ENCODE measurements around the gene CD2. TPM values are rescaled to one million over a fixed set of nuclear protein-coding genes. Genes with fewer than 3 reads are reported as not detected.

CD2 gene
- total RNA-seq, 1 donor from 2014 or later, result not detected

DNA sequence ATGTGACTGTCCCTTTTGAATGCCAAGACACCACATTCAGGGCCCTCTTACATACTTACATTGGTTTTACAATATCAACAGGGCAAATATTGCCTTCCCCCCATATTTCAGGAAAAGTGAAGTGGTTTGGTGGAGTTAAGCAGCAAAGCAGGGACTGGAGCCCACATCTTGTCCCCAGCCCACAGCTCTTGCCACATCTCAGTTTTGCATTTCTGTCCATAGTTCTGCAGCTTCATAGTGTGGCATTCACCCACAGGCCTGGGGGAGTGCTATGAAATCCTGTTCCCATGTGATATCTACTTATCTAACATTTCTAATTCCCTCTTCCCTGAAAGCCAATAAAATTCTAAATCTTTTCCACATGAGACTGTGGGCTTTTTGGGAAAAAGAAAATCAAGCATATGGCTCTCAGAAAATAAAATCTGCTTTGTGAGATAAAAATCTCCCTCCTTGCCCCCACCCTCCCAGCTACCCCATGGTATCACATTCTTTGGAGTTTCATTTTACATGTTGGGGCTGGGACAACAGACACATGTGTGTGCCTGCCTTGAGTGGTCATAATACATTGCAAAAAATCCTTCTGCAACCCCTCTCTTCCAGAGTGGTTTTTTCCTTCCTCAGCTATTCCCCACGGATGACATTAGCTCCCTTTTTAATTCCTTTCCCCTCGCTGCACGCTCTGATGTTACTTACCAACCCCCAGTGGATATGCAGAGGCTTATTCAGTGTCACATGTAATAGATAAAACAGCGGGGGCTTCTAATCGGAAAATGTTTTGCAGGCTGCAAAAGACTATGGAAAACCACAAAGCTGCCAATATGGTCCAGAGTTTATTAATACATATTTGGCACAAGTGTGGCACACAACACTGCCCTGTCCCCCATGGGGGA, 20.5 kb upstream of the CD2 start:
- Histone ChIP-seq H3K36me3 (no peaks in the 10 kb centered on the region), H3K9me3 (no peaks in the 10 kb centered on the region), H3K4me1 (no peaks in the 10 kb centered on the region), H3K27me3 (no peaks in the 10 kb centered on the region), H3K4me3 (no peak overlapping the region), H3K27ac (no peak overlapping the region)
- no peak for DNase-seq (ENCODE audit: low spot score in 2 of 2)
- intact Hi-C loops (cut with DNase I), result no loop called here
- TF ChIP-seq, protein P1, sequence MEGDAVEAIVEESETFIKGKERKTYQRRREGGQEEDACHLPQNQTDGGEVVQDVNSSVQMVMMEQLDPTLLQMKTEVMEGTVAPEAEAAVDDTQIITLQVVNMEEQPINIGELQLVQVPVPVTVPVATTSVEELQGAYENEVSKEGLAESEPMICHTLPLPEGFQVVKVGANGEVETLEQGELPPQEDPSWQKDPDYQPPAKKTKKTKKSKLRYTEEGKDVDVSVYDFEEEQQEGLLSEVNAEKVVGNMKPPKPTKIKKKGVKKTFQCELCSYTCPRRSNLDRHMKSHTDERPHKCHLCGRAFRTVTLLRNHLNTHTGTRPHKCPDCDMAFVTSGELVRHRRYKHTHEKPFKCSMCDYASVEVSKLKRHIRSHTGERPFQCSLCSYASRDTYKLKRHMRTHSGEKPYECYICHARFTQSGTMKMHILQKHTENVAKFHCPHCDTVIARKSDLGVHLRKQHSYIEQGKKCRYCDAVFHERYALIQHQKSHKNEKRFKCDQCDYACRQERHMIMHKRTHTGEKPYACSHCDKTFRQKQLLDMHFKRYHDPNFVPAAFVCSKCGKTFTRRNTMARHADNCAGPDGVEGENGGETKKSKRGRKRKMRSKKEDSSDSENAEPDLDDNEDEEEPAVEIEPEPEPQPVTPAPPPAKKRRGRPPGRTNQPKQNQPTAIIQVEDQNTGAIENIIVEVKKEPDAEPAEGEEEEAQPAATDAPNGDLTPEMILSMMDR (IDR thresholded peaks at IDR 0.05), result no peak

DNA sequence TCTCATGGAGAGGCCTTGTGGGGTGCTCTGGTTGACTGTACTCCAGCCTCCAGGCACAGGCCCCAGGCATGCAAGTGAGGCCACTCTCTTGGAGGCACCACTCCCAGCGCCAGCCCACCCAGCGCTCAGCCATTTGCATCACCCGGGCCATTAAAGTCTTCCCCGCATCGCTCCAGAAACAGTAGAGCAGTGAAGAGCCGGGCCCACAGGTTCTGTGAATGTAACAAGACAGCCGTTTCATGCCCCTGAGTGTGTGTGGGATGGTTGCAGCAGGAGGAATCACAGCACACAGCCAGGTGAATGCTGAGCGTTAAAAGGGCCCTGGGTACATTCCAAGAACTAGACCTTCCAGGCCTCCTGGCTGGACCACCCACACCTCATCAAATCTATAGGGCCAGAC, 19.0 kb upstream of the CD2 start:
- intact Hi-C loops (cut with DNase I), result no loop called here
- no peak for DNase-seq (ENCODE audit: low spot score in 2 of 2)
- TF ChIP-seq, protein P1 (IDR thresholded peaks at IDR 0.05), result no peak
- no peak overlapping the region for H3K4me3 ChIP-seq
- H3K36me3 ChIP-seq, result no peaks in the 10 kb centered on the region
- H3K27me3 ChIP-seq, result no peaks in the 10 kb centered on the region
- no peaks in the 10 kb centered on the region for H3K9me3 ChIP-seq
- H3K27ac ChIP-seq, result no peak overlapping the region
- H3K4me1 ChIP-seq, result no peaks in the 10 kb centered on the region

DNA sequence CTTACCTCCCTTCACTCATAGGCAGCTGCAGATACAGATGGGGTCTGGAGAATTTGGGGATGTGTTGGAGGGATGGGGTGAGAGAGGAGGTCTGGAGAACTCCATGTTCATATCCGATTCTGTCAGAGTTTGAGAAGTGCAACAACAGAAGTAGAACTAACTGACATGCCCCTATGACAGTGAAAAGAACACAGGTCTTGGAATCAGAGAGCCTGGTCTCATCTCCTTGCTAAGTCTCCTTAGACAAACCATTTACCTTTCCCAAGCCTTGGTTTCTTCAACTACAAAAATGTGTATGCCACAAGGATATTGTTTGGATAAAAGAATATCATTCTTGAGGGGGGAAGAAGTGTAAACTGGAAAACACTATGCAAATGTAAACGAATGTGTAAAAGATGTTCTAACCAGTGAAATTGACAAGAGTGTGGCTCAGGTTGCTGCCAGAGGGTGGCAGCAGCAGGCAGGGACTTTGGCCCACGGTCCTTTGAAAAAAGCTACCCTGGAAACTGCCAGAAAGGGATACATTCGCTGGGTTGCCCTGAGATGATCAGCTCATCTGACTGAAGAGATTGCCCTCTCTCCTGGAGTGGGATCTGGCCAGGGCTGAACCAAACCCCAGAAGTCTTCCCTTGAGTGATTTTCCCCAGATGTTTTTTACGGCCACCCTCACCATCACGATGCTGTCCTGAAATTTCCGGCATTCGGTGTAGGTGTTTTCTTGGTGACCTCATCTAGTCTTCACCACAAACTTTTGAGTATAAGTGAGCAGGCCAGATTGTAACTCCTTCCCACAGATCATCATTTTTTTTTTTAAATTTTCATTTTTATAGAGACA, 17.0 kb upstream of the CD2 start:
- H3K27me3 ChIP-seq, result no peaks in the 10 kb centered on the region
- no peak overlapping the region for H3K4me3 ChIP-seq
- H3K4me1 ChIP-seq, result no peaks in the 10 kb centered on the region
- H3K9me3 ChIP-seq, result no peaks in the 10 kb centered on the region
- no peak for DNase-seq (ENCODE audit: low spot score in 2 of 2)
- H3K36me3 ChIP-seq, result no peaks in the 10 kb centered on the region
- intact Hi-C loops (cut with DNase I), result loop anchor here (1.0 kb wide), 1 partner anchor 318 kb away; no protein-coding TSS in a partner anchor
- H3K27ac ChIP-seq, result no peak overlapping the region
- TF ChIP-seq, protein P1 (IDR thresholded peaks at IDR 0.05), result peak; percentile 43 to 68 (median 54)

DNA sequence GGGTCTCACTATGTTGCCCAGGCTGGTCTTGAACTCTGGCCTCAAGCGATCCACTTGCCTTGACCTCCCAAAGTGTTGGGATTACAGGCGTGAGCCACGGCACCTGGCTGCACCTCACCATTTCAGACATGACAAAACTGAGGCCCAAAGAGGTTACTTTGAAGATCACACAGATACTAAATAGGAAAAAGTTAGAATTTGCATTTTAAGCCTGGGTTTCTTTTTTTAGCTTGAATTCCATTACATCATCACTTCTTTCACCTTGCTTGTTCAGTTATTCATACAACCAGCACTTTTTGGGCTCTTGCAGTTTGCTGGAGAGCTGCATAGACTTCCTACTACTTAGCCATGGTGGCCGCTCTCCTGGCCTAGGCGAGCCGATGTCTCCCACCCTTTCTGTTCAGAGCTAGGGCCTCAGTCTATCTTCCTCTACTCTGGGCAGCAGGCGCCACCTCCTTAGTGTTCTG, 16.3 kb upstream of the CD2 start:
- H3K27ac ChIP-seq, result no peak overlapping the region
- TF ChIP-seq, protein P1 (IDR thresholded peaks at IDR 0.05), result no peak

DNA sequence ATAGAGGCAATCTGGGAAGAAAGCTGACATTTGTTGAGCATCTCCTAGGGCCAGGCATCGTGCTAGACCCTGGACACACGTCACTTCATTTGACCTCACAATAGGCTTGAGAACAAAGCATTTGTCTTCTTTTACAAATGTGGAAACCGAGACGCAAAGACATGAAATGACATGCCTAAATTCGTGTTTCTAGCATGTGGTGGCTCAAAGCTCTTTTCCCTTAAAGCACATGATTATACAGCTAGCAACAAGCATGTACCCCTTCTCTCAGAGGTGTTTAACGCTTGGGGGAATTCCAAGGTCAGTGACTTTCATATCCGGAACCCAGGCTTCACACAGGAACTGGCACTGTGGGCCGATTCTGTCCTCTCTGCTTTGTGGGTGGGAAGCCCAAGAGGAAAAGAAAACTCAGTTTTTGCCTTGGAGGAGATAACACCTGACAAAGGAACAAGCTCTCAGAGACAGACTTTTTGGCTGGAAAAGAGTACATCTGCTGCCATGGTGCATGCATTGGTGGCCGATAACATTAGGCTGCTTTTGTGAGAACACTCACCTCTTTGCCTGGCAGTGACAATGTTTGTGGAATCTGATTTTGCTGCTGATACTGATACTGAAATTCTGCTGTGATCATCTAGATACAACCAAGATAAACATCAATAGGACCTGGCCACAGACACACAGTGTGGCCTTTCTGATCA, 15.4 kb upstream of the CD2 start:
- Histone ChIP-seq H3K4me1 (no peaks in the 10 kb centered on the region), H3K4me3 (no peak overlapping the region), H3K36me3 (no peaks in the 10 kb centered on the region), H3K27ac (no peak overlapping the region), H3K27me3 (no peaks in the 10 kb centered on the region), H3K9me3 (peaks cover 10% of the 10 kb centered on the region in 2 donors)
- TF ChIP-seq, protein P1 (IDR thresholded peaks at IDR 0.05), result no peak
- no peak for DNase-seq (ENCODE audit: low spot score in 2 of 2)
- intact Hi-C loops (cut with DNase I), result no loop called here

More for the DNA sequence above, 16.3 kb upstream of the CD2 start:
- Histone ChIP-seq H3K4me3 (no peak overlapping the region), H3K36me3 (no peaks in the 10 kb centered on the region), H3K9me3 (peaks cover under 1 to 1% of the 10 kb centered on the region in 2 donors), H3K27me3 (no peaks in the 10 kb centered on the region), H3K4me1 (no peaks in the 10 kb centered on the region)
- intact Hi-C loops (cut with DNase I), result loop anchor here (1.0 kb wide), 1 partner anchor 317 kb away; no protein-coding TSS in a partner anchor
- DNase-seq (ENCODE audit: low spot score in 2 of 2), result no peak
